Measurements from ENCODE around the gene FKRP.

The FKRP gene

GRCh38 chr19:46717034-46717715, 28.7 kb upstream of the FKRP start, which contains the start of gene PRKD2:
PRKD2 (minus strand) TSS chr19:46717114; CDS start chr19:46716370, 744 bp downstream.
- in situ Hi-C loops (cut with MboI; ENCODE audit: low pct_unique_long_range_greater_than_20kb, low sequenced_read_pairs, unreplicated experiment), result no loop called here
- peak; percentile 97 for DNase-seq (ENCODE audit: low spot score)
- TF ChIP-seq CTCF (IDR thresholded peaks at IDR 0.05; ENCODE audit: extremely low read depth, insufficient read depth, missing control alignments), result no peak

GRCh38 chr19:46717716-46718143, 28.1 kb upstream of the FKRP start:
- no peak for TF ChIP-seq CTCF (IDR thresholded peaks at IDR 0.05; ENCODE audit: extremely low read depth, insufficient read depth, missing control alignments)
- DNase-seq (ENCODE audit: low spot score), result peak; percentile 60
- in situ Hi-C loops (cut with MboI; ENCODE audit: low pct_unique_long_range_greater_than_20kb, low sequenced_read_pairs, unreplicated experiment), result no loop called here

GRCh38 chr19:46718157-46718933, 27.5 kb upstream of the FKRP start:
- in situ Hi-C loops (cut with MboI; ENCODE audit: low pct_unique_long_range_greater_than_20kb, low sequenced_read_pairs, unreplicated experiment), result no loop called here
- peak; percentile 77 for DNase-seq (ENCODE audit: low spot score)
- TF ChIP-seq CTCF (IDR thresholded peaks at IDR 0.05; ENCODE audit: extremely low read depth, insufficient read depth, missing control alignments), result no peak

DNA sequence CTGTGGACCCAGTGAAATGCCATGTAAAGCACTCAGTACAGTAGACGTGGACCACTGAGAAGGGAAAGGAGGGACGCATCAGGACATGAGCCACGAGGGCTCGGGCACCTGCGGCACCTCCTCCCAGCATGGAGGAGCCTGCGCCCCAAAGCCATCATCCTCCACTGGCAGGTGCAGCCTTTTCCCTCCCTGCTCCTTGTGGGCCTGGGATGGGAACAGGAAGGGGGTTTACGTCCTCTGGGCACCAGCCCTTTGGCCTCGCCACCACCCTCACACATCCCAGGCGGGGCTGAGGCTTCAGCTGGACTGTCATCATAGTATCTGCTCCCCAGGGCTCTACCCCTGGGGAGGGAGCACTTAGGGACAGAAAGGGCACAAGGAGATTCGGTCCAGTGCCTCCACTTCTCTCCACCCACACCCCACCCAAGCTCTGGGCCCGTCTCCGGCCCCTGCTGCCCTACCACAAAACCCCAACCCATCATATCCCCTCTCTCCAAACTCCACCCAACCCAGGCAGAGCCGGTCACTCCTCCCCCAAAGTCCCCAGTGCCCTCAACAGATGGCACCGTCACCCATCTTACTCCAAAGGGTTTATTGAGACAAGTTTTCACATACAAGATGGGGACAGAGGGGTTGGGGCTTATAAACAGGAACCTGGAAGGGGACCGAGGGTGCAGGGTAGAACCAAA, 26.8 kb upstream of the FKRP start:
- peak; percentile 76 for DNase-seq (ENCODE audit: low spot score)
- in situ Hi-C loops (cut with MboI; ENCODE audit: low pct_unique_long_range_greater_than_20kb, low sequenced_read_pairs, unreplicated experiment), result no loop called here
- TF ChIP-seq CTCF (IDR thresholded peaks at IDR 0.05; ENCODE audit: extremely low read depth, insufficient read depth, missing control alignments), result no peak

DNA sequence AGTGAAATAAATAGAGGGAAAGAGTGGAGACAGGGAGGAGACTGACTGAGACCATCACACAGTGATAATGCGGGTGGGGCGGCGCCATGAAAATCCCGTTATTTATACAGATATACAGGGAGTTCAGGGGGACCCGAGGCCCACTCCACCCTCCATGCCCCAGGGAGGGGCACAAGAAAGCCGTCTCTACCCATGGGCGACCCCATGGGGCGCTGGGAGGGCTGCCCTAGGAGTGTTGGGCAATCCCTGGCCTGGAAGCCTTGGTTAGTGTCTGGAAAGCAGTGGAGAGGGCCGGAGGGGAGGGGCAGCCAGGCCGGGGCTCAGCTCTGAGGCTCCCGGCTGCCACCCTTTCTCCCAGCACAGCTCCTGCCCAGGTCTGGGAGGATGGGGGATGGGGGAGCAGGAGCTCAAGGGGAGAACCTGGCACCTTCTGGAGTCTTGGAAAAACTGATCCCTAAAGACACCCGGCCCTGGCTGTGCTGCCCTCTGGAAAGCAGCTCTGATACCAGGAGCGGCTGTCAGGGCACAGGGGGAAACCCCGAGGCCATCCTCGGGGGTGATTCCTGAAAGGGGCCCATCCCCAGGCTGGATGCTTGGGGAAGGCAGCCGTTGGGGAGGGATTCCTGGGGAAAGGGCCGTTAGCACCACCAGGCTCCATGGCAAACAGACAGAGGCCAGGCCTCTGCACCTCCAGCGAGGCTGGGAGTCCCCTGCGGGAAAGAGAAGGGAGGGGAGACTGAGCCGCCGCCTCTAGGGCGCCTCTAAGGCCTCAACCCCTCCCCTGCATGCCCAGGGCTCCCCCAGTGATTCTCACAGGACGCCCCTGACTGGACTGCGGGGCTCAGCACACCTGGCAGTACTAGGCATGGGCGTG, 26.0 kb upstream of the FKRP start:
- DNase-seq (ENCODE audit: low spot score), result no peak
- TF ChIP-seq CTCF (IDR thresholded peaks at IDR 0.05; ENCODE audit: extremely low read depth, insufficient read depth, missing control alignments), result no peak
- in situ Hi-C loops (cut with MboI; ENCODE audit: low pct_unique_long_range_greater_than_20kb, low sequenced_read_pairs, unreplicated experiment), result no loop called here
